Activated CD8-positive, alpha-beta memory T cell treated with anti-CD3 and anti-CD28 coated beads, Interleukin-2, amount 50 U/mL, for 24 hours (primary cell): ENCODE results near the gene CYP8B1.

Experiments
- DNase-seq: peaks from one replicate; pipeline ENCODE4 v3.0.0-alpha.2; 2020; ENCODE audit errors: extremely low read depth

Gene CYP8B1, protein sequence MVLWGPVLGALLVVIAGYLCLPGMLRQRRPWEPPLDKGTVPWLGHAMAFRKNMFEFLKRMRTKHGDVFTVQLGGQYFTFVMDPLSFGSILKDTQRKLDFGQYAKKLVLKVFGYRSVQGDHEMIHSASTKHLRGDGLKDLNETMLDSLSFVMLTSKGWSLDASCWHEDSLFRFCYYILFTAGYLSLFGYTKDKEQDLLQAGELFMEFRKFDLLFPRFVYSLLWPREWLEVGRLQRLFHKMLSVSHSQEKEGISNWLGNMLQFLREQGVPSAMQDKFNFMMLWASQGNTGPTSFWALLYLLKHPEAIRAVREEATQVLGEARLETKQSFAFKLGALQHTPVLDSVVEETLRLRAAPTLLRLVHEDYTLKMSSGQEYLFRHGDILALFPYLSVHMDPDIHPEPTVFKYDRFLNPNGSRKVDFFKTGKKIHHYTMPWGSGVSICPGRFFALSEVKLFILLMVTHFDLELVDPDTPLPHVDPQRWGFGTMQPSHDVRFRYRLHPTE

DNA sequence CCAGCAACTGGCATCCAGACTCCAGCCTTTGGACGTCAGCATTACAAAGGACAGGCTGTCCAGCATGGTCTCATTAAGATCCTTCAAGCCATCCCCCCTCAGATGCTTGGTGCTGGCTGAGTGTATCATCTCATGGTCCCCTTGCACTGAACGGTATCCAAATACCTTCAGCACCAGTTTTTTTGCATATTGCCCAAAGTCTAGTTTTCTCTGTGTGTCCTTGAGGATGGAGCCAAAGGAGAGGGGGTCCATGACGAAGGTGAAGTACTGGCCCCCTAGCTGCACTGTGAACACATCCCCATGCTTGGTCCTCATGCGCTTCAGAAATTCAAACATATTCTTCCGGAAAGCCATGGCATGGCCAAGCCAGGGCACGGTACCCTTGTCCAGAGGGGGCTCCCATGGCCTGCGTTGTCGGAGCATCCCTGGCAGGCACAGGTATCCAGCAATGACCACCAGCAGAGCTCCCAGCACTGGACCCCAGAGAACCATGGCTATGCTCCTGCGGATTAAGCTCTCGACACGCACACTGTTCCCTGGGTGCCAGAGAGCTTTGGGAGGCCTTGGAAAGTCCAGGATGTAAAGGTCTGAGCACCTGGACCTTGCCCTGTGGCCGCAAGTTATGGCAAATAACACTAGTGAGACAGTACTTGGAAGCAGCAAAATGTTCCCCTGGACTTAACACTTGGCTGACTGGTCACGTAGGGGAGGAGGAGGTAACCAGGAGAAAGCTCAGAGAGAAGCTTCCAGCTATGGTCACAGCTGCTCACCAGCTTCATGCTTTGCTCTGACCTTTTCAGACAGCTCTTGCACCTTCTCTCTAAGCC lies at the start of gene CYP8B1:
Gene CYP8B1, minus strand, starts transcription at position 555 of the 827 bp plus-strand sequence. Its CDS starts 63 bp downstream, at position 492.
- DNase-seq: no peak

GRCh38 chr3:42923606-42924005 lies 47.9 kb upstream of the CYP8B1 start:
- no peak for DNase-seq

DNA sequence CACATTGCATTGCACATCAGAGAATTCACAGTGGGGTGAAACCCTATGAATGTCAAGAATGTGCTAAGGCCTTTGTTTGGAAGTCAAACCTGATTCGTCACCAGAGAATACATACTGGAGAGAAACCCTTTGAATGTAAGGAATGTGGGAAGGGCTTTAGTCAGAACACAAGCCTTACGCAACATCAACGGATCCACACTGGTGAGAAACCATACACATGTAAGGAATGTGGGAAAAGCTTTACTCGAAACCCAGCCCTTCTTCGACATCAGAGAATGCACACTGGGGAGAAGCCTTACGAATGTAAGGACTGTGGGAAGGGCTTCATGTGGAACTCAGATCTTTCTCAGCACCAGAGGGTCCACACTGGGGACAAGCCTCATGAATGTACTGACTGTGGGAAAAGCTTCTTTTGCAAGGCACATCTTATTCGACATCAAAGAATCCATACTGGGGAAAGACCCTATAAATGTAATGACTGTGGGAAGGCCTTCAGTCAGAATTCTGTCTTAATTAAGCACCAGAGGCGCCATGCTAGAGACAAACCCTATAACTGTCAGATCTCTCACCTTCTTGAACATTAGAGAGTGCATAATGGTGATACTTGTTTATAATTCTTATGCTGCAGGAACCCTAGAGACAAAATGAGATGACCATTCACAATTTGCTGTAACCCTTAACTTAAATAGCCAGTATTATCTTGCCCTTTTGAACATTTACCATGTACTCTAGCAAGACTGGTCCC lies 39.3 kb upstream of the CYP8B1 start:
- DNase-seq: no peak

GRCh38 chr3:42911551-42911950 lies 35.9 kb upstream of the CYP8B1 start:
- DNase-seq: no peak

DNA sequence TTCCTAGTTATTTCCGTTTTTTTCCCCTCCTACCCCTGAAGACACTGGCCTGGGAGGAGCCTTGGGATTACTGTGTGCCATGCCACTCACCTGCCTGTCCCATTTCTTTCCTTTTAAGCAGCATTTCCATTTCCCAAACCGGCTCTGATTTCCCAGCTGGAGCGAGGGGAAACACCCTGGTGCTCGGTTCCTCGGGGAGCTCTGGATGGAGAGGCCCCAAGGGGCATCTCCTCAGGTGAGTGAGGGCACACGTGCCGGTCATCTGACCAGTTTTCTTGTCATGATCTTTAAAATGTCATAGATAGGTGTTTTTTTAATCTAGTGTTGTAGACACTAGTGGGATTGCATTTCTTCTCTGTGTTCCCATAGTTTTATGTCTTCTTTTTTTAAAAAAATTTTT lies 33.0 kb upstream of the CYP8B1 start:
- DNase-seq: no peak

GRCh38 chr3:42906848-42907183 lies 31.1 kb upstream of the CYP8B1 start:
- DNase-seq: no peak

DNA sequence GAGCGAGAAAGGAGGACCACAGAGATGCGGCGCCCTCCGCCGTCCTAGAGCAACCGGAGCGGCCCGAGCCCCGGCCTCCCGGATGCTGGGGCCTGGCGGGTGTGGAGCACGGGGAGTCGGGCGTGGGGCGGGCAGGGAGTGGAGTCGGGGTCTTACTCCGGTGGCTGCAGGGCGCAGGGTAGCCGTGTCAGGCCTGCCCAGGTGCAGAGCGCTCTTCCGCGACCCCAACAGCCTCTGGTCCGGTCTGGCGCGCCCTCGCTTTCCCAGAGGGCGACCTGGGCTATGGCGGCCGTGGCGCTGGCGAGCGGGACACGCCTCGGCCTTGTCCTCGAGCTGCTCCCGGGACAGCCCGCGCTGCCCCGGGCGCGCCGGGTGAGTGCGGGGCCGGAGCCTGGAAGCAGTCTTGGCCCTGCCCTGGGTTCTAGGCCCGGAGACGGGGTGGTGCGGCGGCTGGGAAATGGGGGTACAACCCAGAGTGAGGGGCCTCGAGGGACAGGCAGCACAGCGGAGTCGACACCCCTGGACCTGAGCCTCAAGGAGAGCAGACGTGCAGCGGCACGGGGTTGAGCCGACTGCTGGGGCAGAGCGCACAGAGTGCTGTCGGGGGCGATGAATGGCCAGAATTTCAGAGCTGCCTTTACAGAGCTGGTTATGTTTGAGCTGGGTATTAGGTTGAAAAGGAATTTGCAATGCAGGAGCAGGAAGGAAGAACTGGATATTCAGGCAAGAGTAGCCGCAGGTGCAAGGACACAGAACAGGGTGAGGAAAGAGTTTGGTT lies 30.6 kb upstream of the CYP8B1 start, which contains the start of gene ZNF662:
Gene ZNF662, plus strand, starts transcription at position 73 of the 778 bp plus-strand sequence. CDS start 1,973 bp downstream, outside the sequence.
- DNase-seq: no peak

DNA sequence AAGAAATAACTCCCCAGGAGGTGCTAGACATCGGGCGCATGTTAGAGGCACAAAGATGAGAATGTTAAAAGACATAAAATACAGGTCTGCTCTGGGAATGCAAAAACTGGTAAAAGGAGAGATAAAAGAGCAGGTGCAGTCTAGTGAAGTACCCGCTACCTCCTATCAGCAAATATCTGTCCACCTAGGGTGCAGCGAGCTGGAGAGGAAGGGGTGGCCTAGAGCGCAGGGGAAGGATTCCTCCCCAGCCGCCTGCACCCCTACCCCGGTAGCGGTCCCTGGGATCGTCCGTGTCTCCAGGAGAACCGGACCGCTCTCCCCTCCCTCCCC lies 30.0 kb upstream of the CYP8B1 start:
- DNase-seq: no peak

- no peak for DNase-seq
Observed at GRCh38 chr3:42904076-42904475, 28.4 kb upstream of the CYP8B1 start.

DNA sequence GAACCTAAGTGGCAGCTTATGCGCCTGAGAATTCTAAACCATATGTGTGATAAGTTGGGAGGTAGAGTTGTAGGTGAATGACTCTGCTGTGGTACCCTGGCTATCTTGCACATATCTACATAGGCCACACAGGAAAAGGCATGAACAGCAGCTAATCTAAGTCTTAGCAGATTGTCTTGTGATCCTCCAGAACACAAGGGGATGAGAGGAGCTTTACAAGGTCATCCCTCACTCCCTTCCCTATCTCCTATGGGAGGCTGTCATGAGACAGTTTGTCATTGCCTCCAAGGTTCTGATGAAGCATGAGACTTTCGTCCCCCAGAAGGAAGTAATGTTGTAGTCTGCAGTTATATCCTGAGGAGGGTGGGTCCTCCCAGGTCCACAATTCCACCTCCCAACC lies 26.6 kb upstream of the CYP8B1 start:
- DNase-seq: no peak

- DNase-seq: no peak
Observed at GRCh38 chr3:42901073-42901415, 25.4 kb upstream of the CYP8B1 start.

DNA sequence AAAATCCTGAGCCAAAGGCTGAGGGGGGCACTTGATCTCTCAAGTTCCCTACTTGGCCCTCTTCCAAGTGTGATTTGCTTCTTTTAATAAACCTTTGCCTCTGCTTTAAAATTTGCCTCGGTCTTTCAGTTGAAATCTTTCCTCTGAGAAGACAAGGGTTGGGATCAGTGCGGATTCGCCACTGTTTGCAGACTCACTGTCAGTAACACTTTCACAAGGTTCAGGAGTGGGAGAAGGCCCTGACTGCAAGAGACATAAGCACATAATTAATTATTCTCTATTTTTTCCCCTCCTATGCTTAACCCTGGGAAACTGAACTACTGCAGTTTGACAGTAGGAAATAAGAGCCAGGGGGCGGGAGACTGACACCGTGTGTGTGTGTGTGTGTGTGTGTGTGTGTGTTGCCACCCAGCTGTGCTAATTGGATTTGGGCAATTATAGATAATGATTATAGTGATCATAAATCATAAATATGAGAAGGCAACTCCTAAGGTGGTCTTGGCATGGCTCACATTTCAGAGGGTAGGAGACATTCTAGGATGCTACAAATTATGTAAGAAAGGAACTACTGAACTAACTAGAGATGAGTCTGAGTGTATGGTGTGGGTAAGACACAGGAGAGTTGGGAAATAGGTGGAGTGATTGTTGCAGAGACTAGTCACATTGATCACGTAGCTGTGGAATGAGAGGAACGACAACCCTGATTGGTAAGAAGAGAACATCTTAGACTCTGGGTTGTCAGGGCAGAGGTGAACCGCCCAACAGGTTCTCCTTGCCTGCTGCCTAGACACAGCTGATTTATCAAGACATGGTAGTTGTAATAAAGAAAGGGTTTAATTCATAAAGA lies 24.8 kb upstream of the CYP8B1 start:
- no peak for DNase-seq

DNA sequence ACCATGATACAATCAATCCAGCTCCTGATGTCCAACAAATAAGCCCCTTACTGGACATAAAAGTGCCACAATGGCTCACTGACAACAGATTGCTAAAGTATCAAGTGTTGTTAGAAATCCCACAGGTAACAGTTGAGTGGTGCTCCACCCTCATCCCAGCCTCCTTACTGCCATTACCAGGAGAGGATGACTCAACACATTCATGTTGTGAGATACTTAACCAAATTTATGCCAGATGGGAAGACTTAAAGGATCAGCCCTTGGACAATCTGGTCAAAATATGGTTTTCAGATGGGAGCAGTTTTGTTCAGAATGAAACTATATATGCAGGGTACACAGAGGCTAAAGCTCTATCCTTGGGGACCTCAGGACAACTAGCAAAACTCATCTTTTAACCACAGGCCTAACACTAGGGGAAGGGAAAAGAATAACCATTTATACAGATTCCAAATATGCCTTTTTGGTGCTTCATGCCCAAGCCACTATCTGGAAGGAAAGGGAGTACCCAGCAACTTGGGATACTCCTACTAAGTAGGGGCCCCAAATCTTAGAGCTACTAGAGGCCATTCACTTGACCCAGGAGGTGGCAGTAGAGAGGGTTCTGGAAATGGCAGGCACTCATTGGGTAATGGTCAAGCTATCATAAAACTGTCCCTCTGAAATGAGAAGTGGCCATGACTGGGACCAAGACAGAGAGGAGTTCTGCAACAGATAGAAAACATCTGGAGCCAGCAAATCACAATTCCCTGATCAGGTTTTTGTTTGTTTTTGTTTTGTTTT lies 23.4 kb upstream of the CYP8B1 start:
- DNase-seq: no peak

DNA sequence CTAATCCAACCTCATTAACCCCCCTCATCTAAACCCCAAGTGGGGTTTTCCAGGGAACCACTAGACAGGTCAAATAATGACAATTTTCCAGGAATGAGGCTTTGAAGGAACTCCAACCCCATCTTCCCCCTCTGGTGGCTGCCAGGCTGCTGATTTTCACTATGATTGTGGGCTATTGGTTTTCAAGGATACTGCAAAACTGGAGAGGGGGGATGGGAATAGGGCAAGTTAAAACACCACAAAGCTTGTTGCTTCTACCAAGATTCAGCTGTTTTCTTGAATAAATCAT lies 19.8 kb upstream of the CYP8B1 start:
- no peak for DNase-seq

- no peak for DNase-seq
Observed at GRCh38 chr3:42894698-42895579, 19.3 kb upstream of the CYP8B1 start.

- DNase-seq: no peak
Observed at GRCh38 chr3:42892807-42893206, 17.1 kb upstream of the CYP8B1 start.

- DNase-seq: no peak
Observed at GRCh38 chr3:42892169-42892568, 16.5 kb upstream of the CYP8B1 start.

DNA sequence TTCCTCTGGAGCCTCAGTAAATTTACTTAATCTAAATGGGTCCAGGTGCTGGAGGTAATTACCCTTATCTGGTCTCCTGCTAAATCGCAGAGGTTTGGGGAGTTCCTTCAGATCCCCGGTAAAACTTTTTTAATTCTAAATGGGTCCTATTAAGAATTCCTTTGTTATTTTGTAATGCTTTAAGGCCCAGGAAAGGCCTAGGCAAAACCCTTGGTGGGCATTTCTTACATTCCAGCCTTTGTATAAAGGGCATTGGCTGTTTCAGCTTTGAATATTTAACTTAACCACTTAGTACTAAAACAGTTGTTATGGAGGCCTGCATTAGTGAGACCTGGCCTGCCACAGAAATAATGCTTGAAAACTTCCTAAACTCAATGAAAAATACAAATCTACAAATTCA lies 15.4 kb upstream of the CYP8B1 start:
- DNase-seq: no peak

DNA sequence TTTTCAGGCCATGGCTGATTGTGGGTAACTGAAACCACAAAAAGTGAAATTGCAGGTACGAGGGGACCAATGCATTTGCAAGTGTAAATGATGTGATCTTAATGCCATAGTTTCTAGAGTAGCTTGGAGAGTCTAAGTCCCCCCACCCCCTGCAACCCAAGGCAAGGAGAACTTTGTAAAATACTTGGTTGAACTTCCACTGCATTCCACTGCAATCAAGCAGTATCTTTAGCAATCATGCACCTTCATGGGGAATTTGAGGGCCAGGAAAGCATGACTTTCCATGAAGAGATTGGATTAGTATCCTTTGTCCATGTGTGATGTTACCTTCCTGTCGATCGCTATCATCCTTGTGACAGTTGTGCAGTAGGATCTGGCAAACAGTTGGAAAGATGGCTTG lies 11.4 kb upstream of the CYP8B1 start:
- no peak for DNase-seq
